COLO829 (cell line): ENCODE results near the gene SLC11A2.
"Not testable (repeated sequence)": the region's sequence is repeated elsewhere in the genome, so short reads cannot be mapped to it uniquely, and the experiment has no call there.

Experiments used
- DNase-seq: peaks from one replicate; pipeline ENCODE4 v3.0.0; 2012; ENCODE audit warnings: low spot score

The SLC11A2 gene

DNA sequence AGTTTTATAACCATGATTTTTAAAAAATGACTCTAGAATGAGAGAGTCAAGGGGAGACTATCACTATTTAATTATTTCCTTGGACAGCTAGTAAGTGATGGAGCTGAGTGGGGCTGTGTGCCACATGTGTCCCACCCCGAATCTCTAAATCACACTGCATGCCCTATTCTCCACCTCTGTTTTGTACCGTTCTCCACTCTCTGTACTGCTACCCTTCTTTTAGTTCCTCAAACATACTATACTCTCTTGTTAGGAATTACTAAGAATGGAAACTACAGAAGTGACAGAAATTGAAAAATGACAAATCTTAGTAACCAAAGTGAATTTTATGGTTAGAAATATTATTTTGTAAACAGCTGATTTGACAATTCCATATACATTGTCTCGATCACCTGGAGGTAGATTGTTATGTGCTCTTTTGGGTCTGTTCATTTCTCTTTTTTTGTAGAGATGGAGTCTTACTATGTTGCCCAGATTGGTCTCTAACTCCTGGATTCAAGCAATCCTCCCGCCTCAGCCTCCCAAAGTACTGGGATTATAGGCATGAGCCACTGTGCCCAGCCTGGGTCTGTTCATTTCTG is 35.9 kb downstream of the SLC11A2 start:
- DNase-seq: no peak

DNA sequence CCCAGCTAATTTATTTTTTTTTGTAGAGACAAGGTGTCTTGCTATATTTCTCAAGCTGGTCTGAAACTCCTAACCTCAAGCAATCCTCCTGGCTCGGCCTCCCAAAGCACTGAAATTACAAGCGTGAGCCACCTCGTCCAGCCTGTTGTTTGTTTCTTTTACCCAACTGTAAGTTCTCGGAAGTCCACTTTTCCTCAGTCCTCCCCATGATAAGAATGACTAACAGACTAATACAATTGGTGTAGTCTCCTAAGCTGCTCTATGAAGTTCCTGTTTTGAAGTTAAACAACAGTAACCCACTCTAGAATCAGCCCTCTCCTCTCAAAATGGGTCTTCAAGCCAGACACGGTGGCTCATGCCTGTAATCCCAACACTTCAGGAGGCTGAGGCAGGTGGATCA is 37.3 kb downstream of the SLC11A2 start:
- DNase-seq: no peak

DNA sequence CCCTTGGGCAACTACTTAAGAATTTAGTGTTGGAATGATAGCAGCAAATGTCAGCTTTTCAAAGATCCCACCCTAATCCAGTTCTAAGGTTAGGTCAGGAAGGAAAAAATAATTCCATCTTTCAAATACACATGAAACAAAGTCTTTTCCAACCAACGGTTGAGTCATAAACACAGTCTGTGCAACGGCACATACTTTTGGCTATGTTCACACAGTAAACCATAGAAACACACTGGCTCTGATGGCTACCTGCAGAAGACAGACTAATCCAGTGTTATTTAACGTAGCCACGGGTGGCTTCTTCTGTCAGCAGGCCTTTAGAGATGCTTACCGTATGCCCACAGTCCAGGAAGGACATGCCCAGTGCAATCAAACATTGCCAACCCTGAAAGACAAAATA is 38.1 kb downstream of the SLC11A2 start:
- DNase-seq: no peak

DNA sequence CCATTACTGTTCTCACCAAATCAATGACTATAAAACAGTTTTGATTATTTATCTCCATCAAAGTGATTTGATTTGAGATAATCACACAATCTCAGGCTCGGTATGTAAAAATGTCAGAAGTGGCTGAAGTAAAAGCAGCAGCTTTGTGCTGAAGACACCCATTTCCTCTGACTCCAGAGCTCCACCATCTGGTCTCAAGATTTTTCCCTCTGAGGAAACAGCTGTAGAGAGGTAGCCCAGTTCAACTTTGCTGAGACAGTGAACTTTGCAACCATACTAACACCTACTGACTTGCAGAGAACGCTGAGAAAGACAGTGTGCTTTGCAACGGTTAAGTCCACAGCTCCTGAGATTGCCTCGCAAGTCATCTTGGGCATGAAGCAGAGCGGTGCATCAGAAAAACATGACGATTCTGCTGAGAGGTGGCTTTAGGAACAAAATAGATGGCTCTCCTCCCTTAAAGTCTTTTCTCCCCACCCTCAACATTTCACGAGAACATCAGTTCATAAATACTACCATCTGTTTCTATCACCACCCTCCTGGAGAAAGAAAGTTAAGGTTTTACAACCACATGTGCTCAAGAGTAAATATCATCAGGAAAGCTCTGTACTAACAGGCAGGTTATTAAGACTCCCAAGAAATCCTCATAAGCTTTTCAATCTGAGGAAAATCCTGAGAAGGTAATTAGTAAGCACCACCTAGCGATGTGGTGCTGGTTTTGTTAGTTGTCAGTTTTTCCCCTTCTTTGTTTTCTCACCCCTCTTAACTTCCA is 39.0 kb downstream of the SLC11A2 start:
- peak; percentile 40 for DNase-seq

DNA sequence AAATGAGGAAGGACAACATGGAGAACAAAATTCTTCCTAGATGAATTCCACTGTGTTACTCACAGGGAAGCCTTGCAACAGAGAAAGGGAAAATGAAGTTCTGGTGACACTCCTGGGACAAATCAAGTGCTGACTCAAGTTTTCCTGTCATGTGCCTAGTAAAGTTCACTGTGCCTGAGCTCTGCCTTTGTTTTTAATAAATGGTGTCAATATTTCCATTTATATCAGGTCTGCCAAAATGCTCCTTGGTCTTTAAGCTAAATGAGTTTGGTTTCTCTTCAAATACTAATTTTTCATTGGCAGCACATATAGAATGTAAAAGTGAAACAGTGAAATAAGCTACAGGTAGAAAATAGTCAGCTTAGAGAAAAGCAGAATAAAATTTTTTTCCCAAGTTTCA is 40.9 kb downstream of the SLC11A2 start:
- DNase-seq: no peak

DNA sequence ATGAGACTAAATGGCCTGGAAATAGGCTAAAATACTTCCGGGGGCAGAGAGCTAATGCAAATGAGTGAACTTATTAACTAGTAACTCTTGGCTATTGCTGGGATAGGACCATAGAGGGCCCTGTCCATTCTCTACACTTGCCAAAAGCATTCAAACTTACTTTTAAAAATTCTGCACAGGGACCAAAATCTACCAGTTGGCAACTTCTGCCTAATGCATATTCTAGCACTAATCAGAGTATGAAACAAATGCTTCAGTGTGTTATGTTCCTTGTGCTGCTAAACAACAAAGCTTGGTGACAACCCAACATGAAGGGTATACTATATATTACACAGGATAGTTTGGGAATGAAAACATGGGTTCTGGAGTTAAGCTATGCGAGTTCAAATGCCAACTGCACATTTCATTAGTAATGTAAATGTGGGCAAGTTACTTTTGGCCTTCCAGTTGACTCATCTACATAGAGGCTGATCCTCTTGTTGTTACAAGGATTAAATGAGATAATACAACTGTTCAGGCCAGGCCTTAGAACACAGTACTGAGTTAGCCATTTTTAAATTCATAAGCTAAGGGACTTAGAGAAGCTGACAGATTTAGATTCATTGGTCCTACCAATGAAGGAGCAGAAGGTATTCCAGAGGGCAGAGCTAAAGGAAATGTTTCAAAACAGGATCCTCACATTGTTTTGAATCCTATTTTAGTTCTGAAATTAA is 41.4 kb downstream of the SLC11A2 start:
- no peak for DNase-seq

DNA sequence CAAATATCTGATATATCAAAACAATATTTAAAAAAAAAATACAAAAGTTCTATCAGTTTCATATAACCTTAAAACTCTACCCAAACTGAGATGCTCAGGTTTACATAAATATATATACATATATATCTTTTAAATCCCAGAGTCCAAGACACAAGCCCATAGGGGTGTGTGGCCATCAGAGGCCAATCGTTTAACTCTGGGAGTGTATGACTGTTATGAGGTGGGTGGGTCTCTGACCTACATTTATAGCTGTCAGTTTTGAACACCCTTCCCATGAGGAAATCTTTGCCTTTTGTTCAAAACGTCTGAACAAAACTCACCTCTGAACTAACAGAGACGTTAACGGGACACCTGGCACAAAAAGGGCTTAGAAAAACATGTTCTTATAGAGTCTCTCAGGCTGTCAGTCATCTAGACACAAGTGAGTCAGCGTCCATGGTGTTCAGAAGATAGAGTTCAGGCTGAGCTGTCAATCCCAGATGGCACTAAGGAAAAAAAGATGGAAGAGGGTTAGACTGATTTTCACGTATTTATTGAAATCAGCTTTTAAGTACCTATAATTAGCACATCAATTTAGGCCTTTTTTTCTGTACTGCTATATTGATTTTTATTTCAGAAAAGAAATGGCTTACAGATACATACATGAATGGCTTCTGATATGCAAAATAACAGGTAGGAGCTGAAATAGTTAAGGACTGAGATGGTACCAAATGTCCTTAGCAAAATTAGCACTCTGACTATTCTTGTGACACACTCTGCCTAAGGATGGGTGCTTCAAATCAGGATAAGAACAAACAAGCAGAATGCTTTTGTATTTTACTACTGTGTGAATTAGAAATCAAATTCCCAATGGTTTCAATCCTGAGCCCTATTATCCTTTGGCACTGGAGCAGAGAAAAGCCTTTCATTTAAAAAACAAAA is 44.6 kb downstream of the SLC11A2 start:
- DNase-seq: no peak

DNA sequence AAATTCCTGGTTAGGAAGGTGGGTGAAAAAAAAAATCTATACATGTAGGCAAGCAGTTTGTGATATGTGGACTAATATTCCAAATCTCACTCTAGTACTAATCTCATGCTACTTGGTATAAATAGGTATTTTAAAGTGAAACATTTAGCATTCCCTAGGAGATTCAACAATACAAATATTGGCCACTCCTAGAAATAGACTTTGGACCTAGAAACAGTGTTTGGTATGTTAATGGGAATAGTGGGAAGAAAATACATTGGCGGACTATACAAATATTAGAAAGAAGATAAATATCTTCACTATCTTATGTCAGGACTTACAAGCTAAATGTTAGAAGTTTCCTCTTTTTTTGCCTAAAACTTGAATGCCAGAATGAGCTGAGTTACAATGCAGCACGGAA is 45.6 kb downstream of the SLC11A2 start:
- DNase-seq: no peak

DNA sequence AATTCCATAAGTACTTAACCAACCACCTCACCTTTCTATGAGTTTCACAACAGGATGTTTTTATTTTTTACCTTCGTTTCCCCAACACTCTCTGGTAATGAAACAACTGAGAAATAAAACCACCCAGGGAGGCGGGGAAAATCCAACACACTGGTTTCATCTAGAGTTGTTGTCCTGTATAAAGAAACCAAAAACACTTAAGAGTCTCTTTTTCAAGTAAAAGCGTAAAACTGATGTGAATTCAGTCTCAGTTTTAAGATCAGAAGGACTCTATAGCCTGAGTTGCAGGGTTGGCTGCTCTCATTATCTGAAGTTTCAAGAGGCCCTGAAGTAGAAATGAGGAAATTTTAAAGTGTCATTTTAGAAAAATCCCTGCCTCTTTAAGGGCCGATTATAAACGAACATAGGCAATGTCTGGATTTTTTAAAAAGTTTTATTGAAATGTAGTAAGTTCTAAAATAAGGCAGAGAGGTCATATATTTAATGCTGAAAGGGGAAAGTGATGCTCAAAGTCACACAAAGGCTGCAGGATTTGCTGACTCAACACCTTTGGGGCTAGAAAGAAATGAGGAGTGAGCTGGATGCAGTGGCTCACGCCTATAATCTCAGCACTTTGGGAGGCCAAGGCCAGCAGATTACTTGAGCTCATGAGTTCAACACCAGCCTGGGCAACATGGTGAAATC is 46.7 kb downstream of the SLC11A2 start:
- DNase-seq: no peak

DNA sequence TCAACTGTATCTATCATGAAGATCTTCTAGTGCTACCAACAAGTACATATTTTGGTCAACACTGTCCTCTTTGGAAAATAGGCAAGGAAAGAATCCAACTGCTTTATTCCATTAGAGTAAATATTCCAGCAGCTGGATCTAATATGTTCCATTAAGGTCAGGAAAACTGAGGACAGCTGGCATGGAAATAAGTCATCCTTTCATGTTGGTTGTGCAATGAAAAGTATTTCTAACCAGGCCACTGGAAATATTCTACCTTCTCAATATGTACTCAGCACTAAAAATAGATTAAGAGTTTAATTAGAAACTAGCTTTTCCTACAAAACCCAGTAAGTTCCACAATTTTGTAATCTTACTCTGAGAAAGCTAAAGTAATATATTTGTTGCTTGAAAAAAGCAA is 54.2 kb downstream of the SLC11A2 start:
- DNase-seq: no peak

DNA sequence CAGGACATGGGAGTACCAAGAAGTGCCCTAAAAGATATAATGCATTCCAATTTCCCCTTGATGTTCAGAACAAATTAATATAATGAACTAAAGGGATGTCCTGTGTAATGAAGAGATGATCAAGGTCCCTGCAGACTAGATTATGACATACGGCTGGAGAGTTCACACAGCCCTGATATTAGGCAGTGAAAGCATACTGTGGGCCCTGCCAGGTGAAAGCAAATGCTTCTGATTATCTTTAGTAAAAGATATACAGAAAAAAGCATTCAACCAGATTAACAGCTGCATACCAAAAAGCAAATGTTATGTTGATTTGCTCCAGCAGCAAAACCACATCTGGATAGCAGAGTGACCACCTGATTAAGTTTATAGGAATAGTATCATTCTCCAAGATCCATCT is 61.8 kb downstream of the SLC11A2 start:
- DNase-seq: no peak

DNA sequence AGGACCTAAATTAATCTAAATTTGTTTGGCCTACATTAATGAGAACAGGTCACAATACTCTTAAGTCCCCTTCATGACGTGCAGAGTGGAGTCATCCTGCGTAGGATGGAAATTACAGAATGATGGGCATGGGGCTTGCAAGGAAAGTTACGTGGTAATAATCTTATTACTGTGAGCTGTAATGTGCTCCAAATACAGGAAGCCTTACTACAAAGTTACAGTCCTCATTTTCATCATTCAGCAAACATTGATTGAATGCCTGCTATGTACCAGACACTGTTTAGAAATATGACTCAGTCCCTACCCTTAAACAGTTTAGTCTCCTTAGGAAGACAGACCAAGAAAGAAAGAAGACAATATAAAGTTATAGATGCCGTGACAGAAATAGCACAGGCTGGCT is 64.5 kb downstream of the SLC11A2 start:
- DNase-seq: no peak

DNA sequence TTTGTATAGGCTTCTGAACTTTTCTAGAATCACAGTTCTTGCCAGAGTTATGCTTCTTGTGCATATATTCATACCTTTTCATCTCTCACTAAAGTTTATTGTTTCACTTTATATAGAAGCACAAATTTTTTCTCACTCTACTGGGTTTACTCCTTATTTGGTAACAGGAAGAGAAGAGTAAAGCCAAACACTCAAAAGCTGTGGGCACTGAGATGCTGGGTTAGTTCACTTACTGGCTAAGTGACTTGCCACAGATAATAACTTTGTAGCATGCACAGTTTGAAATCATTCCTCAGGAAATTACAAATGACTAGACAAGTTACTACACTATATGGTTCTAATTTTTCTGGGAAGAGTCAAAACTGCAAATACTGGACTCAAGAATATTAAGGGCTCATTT is 66.1 kb downstream of the SLC11A2 start:
- DNase-seq: no peak

DNA sequence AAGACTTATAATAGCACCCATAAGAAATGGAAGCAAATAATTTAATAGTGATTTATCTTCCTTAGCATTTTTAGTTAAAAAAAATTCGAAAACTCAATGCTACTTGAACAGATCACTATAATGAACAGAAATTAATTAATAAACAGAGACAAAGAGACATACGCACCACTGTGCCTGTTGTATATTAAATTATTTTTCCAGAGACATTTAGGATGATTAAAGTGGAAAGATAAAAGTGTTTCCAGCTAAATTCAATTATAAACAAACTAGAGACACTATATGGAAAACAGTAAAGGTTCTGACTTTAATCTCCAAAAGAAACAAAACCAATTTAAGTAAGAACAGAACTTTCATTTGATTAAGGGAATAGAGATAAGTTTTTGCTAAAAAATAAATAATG is 70.5 kb downstream of the SLC11A2 start:
- DNase-seq: no peak

DNA sequence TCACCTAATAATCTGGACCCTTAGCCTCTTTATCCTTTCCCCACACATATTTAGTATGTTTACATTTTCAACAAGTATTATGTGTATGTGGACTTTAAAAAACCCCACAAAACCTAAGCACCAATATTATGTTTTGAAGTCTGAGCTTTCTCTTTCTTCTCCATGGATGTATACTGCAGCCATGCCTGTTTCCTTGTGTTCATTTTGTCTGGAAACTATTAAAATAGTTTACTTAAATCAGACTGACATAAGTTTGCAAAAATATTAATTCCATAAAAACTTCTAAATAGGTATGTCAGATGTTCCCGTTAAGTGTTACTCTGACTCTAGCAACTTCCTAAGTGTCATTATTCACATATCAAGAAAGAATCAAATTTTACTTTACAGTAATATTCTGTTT is 70.9 kb downstream of the SLC11A2 start:
- DNase-seq: no peak

DNA sequence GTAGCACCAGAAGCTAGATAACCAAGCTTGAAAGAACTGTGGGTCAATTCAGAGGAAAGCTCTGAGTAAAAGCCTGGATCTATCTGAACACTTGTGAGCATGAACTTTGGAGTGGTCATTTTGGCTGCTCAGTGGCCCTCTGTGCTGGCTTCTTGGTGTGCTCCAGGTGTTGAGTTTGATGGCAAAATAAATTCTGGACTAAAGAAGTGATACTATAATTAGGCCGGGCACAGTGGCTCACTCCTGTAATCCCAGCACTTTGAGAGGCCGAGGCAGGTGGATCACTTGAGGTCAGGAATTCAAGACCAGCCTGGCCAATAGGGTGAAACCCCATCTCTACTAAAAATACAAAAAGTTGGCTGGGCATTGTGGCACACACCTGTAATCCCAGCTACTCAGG is 71.4 kb downstream of the SLC11A2 start:
- not testable (repeated sequence) for DNase-seq

DNA sequence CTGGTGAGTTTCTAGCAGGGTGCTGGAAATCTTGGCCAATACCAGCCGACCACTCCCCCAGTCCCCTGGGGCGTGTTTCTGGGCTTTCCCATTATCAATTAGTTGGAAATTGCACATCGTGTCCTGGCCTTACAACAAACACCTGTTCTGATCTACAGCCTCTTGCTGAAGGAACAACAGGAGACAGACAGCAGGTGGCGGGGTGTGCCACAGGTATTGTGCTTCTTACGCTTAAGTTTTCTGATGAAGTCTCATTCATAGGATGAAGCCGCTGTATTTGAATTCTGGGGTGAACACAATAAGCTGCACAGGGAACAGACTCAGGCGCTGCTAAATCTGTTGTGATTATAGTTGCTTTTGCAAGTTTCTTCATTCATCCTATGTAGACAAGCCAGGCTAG is 73.1 kb downstream of the SLC11A2 start:
- DNase-seq: no peak

DNA sequence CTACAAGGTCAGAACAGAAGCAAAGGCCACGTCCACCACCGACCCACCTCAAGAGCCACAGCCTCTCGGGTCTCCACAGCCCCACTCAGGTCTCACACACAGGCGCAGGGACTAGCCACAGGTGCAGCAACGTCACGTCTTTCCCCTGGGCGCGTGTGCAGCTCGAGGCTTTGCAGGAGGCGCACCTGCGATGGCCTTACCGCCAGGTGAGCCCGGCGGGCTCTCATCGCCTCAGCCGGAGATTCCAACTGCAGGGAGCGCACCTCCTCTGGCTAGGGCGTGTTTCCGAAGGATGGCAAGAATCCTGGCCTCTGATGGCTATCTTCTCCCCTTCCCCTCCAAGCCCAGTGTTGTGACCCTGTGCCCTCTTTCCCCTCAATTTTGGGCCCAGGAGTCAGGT is 73.7 kb downstream of the SLC11A2 start, which contains the start of gene HIGD1C:
HIGD1C (plus strand) TSS at position 35 of the 400 bp plus-strand sequence. CDS start 1,455 bp downstream, outside the sequence.
- no peak for DNase-seq

DNA sequence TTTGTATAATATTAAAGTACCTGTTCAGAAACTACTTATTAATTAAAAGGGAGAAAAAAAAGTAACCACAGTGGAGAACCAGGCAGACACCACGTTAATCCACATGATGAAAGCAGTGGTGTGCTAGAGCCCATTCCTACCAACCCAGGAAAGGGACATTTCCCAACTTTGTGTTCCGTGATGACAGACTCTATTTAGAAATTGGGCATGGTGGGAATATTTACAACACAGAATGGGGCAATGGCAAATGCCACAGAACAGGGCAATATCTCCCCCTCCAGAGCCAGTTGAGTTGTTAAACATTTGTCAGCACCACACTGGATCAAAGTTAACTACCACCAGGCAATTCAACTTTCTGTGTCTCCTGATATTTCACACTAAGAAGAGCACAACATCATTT is 75.1 kb downstream of the SLC11A2 start:
- no peak for DNase-seq

DNA sequence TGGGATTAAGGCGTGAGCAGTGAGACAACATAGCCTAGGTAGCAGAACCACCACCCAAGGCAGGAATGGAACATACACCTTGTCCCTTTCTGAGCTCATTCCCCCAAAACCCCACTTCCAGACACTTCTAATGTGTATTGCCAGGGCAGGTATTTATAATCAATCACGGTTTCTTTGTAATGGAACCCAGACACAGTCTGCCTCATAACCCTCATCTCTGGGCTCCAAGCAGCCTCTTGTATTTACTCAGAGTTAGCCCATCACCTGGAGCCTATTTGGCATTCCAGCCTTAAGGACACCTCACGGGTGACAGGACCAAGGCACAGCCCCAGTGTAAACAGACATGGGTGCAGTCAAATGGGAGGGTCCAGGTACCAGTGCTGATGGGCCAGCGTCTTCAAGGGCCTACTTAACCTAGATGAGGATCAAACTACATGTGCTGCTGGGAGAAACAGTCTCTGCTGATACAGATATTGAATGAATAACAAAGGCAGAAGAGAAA is 76.3 kb downstream of the SLC11A2 start:
- DNase-seq: no peak

DNA sequence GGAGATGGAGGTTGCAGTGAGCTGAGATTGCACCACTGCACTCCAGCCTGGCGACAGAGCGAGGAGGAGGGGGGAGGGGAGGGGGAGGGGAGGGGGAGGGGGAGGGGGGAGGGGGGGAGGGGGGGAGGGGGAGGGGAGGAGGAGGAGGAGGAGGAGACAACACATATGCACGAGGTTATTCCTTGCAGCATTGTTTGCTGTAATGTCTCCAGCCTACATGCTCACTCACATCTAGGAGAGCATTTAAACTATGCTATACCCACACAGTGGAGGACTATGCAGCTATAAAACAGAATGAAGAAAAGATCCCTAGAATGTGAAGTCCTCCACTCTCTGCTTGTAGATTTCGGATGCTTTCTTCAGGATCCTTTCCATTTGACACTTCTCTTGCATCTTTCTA is 77.4 kb downstream of the SLC11A2 start:
- DNase-seq: no peak
